ENCODE data around the gene STXBP1.

Gene STXBP1

GRCh38 chr9:127694890-127695720 is 83.0 kb downstream of the STXBP1 start:
- DNase-seq, result no peak

- no peak for DNase-seq
These were observed 85.5 kb downstream of the STXBP1 start for GRCh38 chr9:127697575-127697974.

- no peak for DNase-seq
These were observed 86.3 kb downstream of the STXBP1 start for GRCh38 chr9:127698386-127698785.

- DNase-seq, result peak; percentile 5
These were observed 87.1 kb downstream of the STXBP1 start for GRCh38 chr9:127698985-127699670.

GRCh38 chr9:127700140-127700539 is 88.1 kb downstream of the STXBP1 start:
- DNase-seq, result no peak

- no peak for DNase-seq
These were observed 88.6 kb downstream of the STXBP1 start for GRCh38 chr9:127700594-127701255.

GRCh38 chr9:127703289-127703946 is 91.3 kb downstream of the STXBP1 start:
- DNase-seq, result no peak

- DNase-seq, result no peak
These were observed 93.7 kb downstream of the STXBP1 start for GRCh38 chr9:127705577-127706379.

- DNase-seq, result no peak
These were observed 94.8 kb downstream of the STXBP1 start, which contains the start of gene CFAP157 for GRCh38 chr9:127706836-127707241. Gene CFAP157, plus strand, starts transcription at chr9:127706988. Its CDS starts 44 bp downstream, at chr9:127707032.

GRCh38 chr9:127707766-127708165 is 95.7 kb downstream of the STXBP1 start:
- no peak for DNase-seq

- no peak for DNase-seq
These were observed 97.0 kb downstream of the STXBP1 start for GRCh38 chr9:127708952-127709587.

GRCh38 chr9:127710204-127710783 is 98.2 kb downstream of the STXBP1 start:
- no peak for DNase-seq

GRCh38 chr9:127711226-127711701 is 99.2 kb downstream of the STXBP1 start:
- no peak for DNase-seq

- no peak for DNase-seq
These were observed 99.8 kb downstream of the STXBP1 start for GRCh38 chr9:127711831-127712274.

- DNase-seq, result no peak
These were observed 100.3 kb downstream of the STXBP1 start for GRCh38 chr9:127712371-127712770.

GRCh38 chr9:127712867-127713266 is 100.8 kb downstream of the STXBP1 start:
- no peak for DNase-seq

- DNase-seq, result no peak
These were observed 102.1 kb downstream of the STXBP1 start for GRCh38 chr9:127714020-127714750.

- no peak for DNase-seq
These were observed 102.9 kb downstream of the STXBP1 start for GRCh38 chr9:127714951-127715469.

GRCh38 chr9:127715470-127716337 is 103.6 kb downstream of the STXBP1 start, which contains the start of the genes PTRH1 and TTC16:
Gene PTRH1, minus strand, starts transcription at chr9:127715663. Its CDS starts 24 bp downstream, at chr9:127715639.
Gene TTC16, plus strand, starts transcription at chr9:127716079. Its CDS starts 67 bp downstream, at chr9:127716146.
- DNase-seq, result peak; percentile 84
